WERI-Rb-1 (cell line): ENCODE measurements around the gene CAVIN3.

Source experiments
- DNase-seq: peaks from one replicate; pipeline ENCODE4 v3.0.0-alpha.2; 2020
- H3K27ac ChIP-seq: fragments of 250-450 bp; sonication (Bioruptor Pico); 2 replicates; pipeline ENCODE4 v1.5.1; 2020; ENCODE audit warnings: mild to moderate bottlenecking, moderate library complexity
- H3K27me3 ChIP-seq: fragments of 250-450 bp; sonication (Bioruptor Pico); 2 replicates; pipeline ENCODE4 v1.5.1; 2021; ENCODE audit warnings: mild to moderate bottlenecking, low read depth, moderate library complexity; ENCODE audit not compliant: insufficient read depth, severe bottlenecking
- H3K36me3 ChIP-seq: fragments of 250-450 bp; sonication (Bioruptor Pico); 2 replicates; pipeline ENCODE4 v1.5.1; 2020; ENCODE audit warnings: mild to moderate bottlenecking, moderate library complexity
- H3K4me3 ChIP-seq: 2 replicates; pipeline ENCODE4 v1.5.1; 2011; ENCODE audit warnings: low read depth, mild to moderate bottlenecking, control low read depth, low read length
- H3K9me3 ChIP-seq: fragments of 250-450 bp; sonication (Bioruptor Pico); 2 replicates; pipeline ENCODE4 v1.5.1; 2021; ENCODE audit warnings: mild to moderate bottlenecking, moderate library complexity; ENCODE audit not compliant: severe bottlenecking
- CTCF ChIP-seq: IDR thresholded peaks from 2 replicates; pipeline ENCODE4 v1.5.1; 2011; ENCODE audit warnings: low read depth, mild to moderate bottlenecking, control low read depth, inconsistent platforms, low read length

CAVIN3 gene

GRCh38 chr11:6321961-6322362 lies 1.7 kb upstream of the CAVIN3 start:
- H3K4me3 ChIP-seq, result no peak overlapping the region
- no peaks in the 10 kb centered on the region for H3K9me3 ChIP-seq
- H3K27me3 ChIP-seq, result peaks cover 4% of the 10 kb centered on the region
- no peak for DNase-seq
- H3K36me3 ChIP-seq, result no peaks in the 10 kb centered on the region
- H3K27ac ChIP-seq, result no peak overlapping the region
- no peak for TF ChIP-seq CTCF

DNA sequence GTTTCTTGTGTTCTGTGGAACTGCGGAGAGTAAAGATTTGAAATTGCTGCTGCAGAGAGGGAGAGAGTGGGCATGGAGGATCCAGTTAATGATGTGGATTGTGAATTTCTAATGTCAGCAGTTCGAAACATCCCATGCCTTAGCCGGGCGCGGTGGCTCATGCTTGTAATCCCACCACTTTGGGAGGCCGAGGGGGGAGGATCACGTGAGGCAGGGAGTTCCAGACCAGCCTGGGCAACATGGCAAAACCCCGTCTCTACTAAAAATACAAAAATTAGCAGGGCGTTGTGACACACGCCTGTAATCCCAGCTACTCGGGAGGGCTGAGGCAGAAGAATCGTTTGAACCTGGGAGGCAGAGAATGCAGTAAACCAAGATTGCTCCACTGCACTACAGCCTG lies 1.1 kb upstream of the CAVIN3 start:
- peaks cover 10% of the 10 kb centered on the region for H3K27me3 ChIP-seq
- no peak overlapping the region for H3K4me3 ChIP-seq
- no peak for TF ChIP-seq CTCF
- no peak for DNase-seq
- H3K36me3 ChIP-seq, result no peaks in the 10 kb centered on the region
- H3K9me3 ChIP-seq, result no peaks in the 10 kb centered on the region
- H3K27ac ChIP-seq, result no peak overlapping the region

DNA sequence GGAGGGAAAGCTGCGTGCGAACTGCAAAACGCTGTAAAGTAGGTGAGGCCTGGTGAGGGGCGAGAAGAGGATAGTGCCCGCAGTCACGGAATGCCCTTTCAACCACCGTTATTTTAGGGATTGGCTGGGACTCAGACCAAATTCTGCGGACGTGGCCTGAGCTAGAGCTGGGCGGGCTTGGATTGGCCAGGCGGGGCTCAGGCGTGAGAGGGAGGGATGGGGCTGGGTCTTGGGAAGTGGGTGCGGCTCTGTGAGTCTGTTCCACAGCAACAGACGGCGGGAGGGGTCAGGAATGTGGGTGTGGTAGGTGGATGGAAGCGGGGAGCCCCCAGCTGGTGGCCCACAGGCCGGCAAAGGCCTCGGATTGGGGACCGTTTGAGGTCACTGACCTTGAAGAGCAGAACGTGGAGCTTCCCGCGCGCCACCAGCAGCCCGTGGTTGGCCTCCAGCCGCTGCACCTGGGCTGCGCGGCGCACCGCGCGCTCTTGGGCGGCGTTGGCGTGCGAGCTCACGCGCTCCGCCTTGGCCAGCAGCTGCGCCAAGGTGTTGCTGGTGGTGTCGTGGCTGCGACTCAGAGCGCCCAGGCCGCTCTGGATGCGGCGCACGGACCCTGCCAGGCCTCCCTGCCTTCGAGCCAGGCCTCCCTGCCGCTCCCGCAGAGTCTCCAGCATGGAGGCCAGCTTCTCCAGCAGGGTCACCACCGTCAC lies 444 bp downstream of the CAVIN3 start:
- Histone ChIP-seq H3K4me3 (no peak overlapping the region), H3K27me3 (peaks cover 7% of the 10 kb centered on the region), H3K36me3 (no peaks in the 10 kb centered on the region), H3K9me3 (no peaks in the 10 kb centered on the region), H3K27ac (no peak overlapping the region)
- TF ChIP-seq CTCF, result no peak
- no peak for DNase-seq

GRCh38 chr11:6319001-6319703 lies 1.1 kb downstream of the CAVIN3 start:
- Histone ChIP-seq H3K27me3 (peaks cover 7% of the 10 kb centered on the region), H3K4me3 (no peak overlapping the region), H3K9me3 (no peaks in the 10 kb centered on the region), H3K27ac (no peak overlapping the region), H3K36me3 (no peaks in the 10 kb centered on the region)
- DNase-seq, result no peak
- TF ChIP-seq CTCF, result no peak

DNA sequence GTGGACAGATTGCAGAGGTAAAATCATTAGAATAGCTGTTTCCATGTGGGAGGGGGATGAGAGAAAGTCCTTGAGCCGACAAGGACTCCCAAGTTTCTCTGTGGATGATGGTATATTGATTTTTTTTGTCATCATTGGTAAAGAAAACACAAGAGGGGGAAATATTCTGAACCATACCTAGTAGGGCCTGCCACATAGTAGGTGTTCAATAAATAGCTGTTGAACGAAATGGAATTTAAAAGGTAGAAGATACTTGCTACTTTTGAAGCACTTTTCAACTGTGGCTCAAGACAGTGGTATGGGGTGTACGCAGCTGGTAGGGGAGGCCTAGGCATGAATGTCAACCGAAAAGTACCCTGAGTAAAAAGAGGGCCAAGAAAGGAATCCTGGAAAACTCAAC lies 2.1 kb downstream of the CAVIN3 start:
- no peak for DNase-seq
- no peak overlapping the region for H3K4me3 ChIP-seq
- no peaks in the 10 kb centered on the region for H3K9me3 ChIP-seq
- H3K27ac ChIP-seq, result no peak overlapping the region
- peaks cover 7% of the 10 kb centered on the region for H3K27me3 ChIP-seq
- TF ChIP-seq CTCF, result no peak
- no peaks in the 10 kb centered on the region for H3K36me3 ChIP-seq
